GM23338 (cell line): ENCODE measurements around the gene STIL. TPM values are rescaled to one million over a fixed set of nuclear protein-coding genes. Genes with fewer than 3 reads are reported as not detected.

Experiments
- ATAC-seq: fragments of 200-7000 bp; cut with Tn5 transposase; 3 replicates; pipeline ENCODE4 v1.9.1; 2020
- DNase-seq: peaks from one replicate; pipeline ENCODE4 v3.0.0-alpha.2; 2015; ENCODE audit warnings: low spot score
- H2AFZ ChIP-seq: fragments of 200-600 bp; sonication (generic); 2 replicates; pipeline ENCODE4 v1.8.0; 2016; ENCODE audit warnings: antibody characterized with exemption, mild to moderate bottlenecking, moderate library complexity
- H3F3A ChIP-seq: fragments of 200-600 bp; sonication (generic); replicated peaks from 2 replicates; pipeline ENCODE4 v1.8.0; 2017; ENCODE audit warnings: antibody characterized with exemption, mixed run types, low read depth
- H3K27ac ChIP-seq: fragments of 200-600 bp; sonication (generic); 2 replicates; pipeline ENCODE4 v1.6.1; 2016; ENCODE audit warnings: low read depth
- H3K27me3 ChIP-seq: fragments of 200-600 bp; sonication (generic); 2 replicates; pipeline ENCODE4 v1.8.0; 2016; ENCODE audit warnings: mild to moderate bottlenecking, mixed run types, moderate library complexity; ENCODE audit not compliant: insufficient read depth
- H3K36me3 ChIP-seq: fragments of 200-600 bp; sonication (generic); 2 replicates; pipeline ENCODE4 v1.8.0; 2016; ENCODE audit warnings: mild to moderate bottlenecking; ENCODE audit not compliant: insufficient read depth
- H3K4me1 ChIP-seq: fragments of 200-600 bp; sonication (generic); 2 replicates; pipeline ENCODE4 v1.8.0; 2016; ENCODE audit warnings: mild to moderate bottlenecking, moderate library complexity; ENCODE audit not compliant: insufficient read depth
- H3K4me2 ChIP-seq: fragments of 200-600 bp; sonication (generic); 2 replicates; pipeline ENCODE4 v1.7.1; 2017; ENCODE audit warnings: mixed run types
- H3K4me3 ChIP-seq: fragments of 200-600 bp; sonication (generic); 2 replicates; pipeline ENCODE4 v1.6.1; 2016; ENCODE audit warnings: mixed run types
- H3K79me2 ChIP-seq: fragments of 200-600 bp; sonication (generic); replicated peaks from 2 replicates; pipeline ENCODE4 v1.8.0; 2017; ENCODE audit warnings: mild to moderate bottlenecking; ENCODE audit not compliant: insufficient read depth
- H3K9me2 ChIP-seq: fragments of 200-600 bp; sonication (generic); 2 replicates; pipeline ENCODE4 v1.8.0; 2017; ENCODE audit not compliant: insufficient read depth
- H4K20me1 ChIP-seq: fragments of 200-600 bp; sonication (generic); replicated peaks from 2 replicates; pipeline ENCODE4 v1.8.0; 2017; ENCODE audit warnings: mild to moderate bottlenecking; ENCODE audit not compliant: insufficient read depth
- H3K27ac Mint-ChIP-seq: 2 replicates; pipeline ENCODE4 v1.8.0; 2020; ENCODE audit warnings: inconsistent platforms, mild to moderate bottlenecking, moderate library complexity, mixed read lengths
- H3K27me3 Mint-ChIP-seq: 3 replicates; pipeline ENCODE4 v1.8.0; 2022; ENCODE audit warnings: low read depth, mild to moderate bottlenecking, moderate library complexity, mixed read lengths, inconsistent platforms; ENCODE audit not compliant: insufficient read depth, poor library complexity
- H3K36me3 Mint-ChIP-seq: 3 replicates; pipeline ENCODE4 v1.8.0; 2021; ENCODE audit warnings: low read depth, mild to moderate bottlenecking, inconsistent platforms, moderate library complexity, mixed read lengths
- H3K4me1 Mint-ChIP-seq: 3 replicates; pipeline ENCODE4 v1.8.0; 2020; ENCODE audit warnings: mild to moderate bottlenecking, inconsistent platforms, mixed read lengths
- H3K4me3 Mint-ChIP-seq: 3 replicates; pipeline ENCODE4 v1.8.0; 2021; ENCODE audit warnings: moderate library complexity, mild to moderate bottlenecking, inconsistent platforms, mixed read lengths
- H3K9me3 Mint-ChIP-seq: 3 replicates; pipeline ENCODE4 v1.8.0; 2020; ENCODE audit warnings: moderate library complexity, mild to moderate bottlenecking, inconsistent platforms, mixed read lengths
- EZH2 ChIP-seq: fragments of 200-600 bp; sonication (generic); IDR thresholded peaks from one replicate; pipeline ENCODE4 v1.8.0; 2017; ENCODE audit warnings: antibody characterized with exemption, mild to moderate bottlenecking, low read depth; ENCODE audit not compliant: unreplicated experiment
- JUNB ChIP-seq: IDR thresholded peaks from one replicate; pipeline ENCODE4 v1.6.1; 2016; ENCODE audit warnings: antibody characterized with exemption; ENCODE audit not compliant: unreplicated experiment
- NANOG ChIP-seq: IDR thresholded peaks from 2 replicates; pipeline ENCODE4 v1.6.1; 2016; ENCODE audit warnings: antibody characterized with exemption, borderline replicate concordance
- POLR2AphosphoS5 ChIP-seq: IDR thresholded peaks from 2 replicates; pipeline ENCODE4 v1.6.1; 2016; ENCODE audit warnings: antibody characterized with exemption, low read depth
- REST ChIP-seq: IDR thresholded peaks from one replicate; pipeline ENCODE4 v1.6.1; 2018; ENCODE audit warnings: antibody characterized with exemption; ENCODE audit not compliant: unreplicated experiment
- STAT1 ChIP-seq: IDR thresholded peaks from one replicate; pipeline ENCODE4 v1.6.1; 2016; ENCODE audit warnings: antibody characterized with exemption; ENCODE audit not compliant: unreplicated experiment
- polyA plus RNA-seq: library from polyadenylated mRNA; unstranded; fragments of >200 nt; fragmentation: Nextera tagmentation; extraction: Ambion mirVana; gene quantifications from 2 replicates; pipeline ENCODE4 v1.2.1, GENCODE V29; 2016
- total RNA-seq: library from RNA; depleted of rRNA; stranded (reverse); fragments of >200 nt; shearing (Covaris generic); gene quantifications from 2 replicates; pipeline ENCODE4 v1.2.3, GENCODE V29; 2014
- TF ChIP-seq, protein P1 (sequence below): fragments of 250-450 bp; sonication (Bioruptor Pico); IDR thresholded peaks from 2 replicates; pipeline ENCODE4 v1.5.0; 2020; ENCODE audit warnings: mild to moderate bottlenecking, moderate library complexity
- TF ChIP-seq, protein P2 (sequence below): IDR thresholded peaks from 2 replicates; pipeline ENCODE4 v1.6.1; 2016; ENCODE audit warnings: antibody characterized with exemption
- TF ChIP-seq, protein P3 (sequence below), 2 experiments: fragments of 200-600 bp in 1 of 2; sonication (generic) in 1 of 2; conservative IDR thresholded peaks; 2 replicates each; pipeline versions ENCODE4 v1.5.1 to v1.6.1; 2016 to 2017; ENCODE audit warnings: antibody characterized with exemption in 2 of 2, low read depth in 2 of 2, mild to moderate bottlenecking in 2 of 2, moderate library complexity in 1 of 2

Gene STIL
- total and polyA plus RNA-seq, 2 experiments from 2014 or later: 15.6 to 38.2 TPM

DNA sequence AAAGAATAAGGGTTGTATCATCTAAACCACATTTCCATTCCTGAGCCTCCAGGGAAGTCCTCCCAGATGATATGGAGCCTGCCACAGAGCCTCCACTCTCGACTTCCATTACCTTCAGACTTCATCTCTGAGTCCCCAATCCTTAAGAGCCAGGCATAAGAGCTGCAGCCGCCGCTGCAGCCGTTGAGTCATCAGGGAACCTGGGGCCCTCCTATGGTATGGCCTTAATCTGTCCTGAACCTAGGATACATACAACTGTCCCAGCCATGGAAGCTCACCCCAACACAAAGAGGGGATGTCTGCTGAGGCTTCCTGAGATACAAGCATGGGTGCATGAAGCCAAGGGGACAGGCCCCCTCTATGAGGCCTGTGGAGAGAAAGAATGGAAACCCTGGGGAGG is 98.2 kb downstream of the STIL start:
- no peak for DNase-seq
- H3K9me2 ChIP-seq: no peaks in the 10 kb centered on the region
- no peaks in the 10 kb centered on the region for H3F3A ChIP-seq
- Mint-ChIP-seq H3K27me3 (peaks cover 10% of the 10 kb centered on the region), H3K4me1 (peaks cover 5% of the 10 kb centered on the region; the same call in 2 of the 3 replicates), H3K36me3 (no peaks in the 10 kb centered on the region; the same call in 2 of the 3 replicates), H3K9me3 (peaks cover 2% of the 10 kb centered on the region; the same call in 2 of the 3 replicates), H3K4me3 (no peak overlapping the region), H3K27ac (no peak overlapping the region)
- H3K4me2 ChIP-seq: no peak overlapping the region
- H3K27me3 ChIP-seq: peaks cover 55% of the 10 kb centered on the region
- H3K4me3 ChIP-seq: no peak overlapping the region
- peaks cover 6% of the 10 kb centered on the region; the same call in 1 of the 2 replicates for H3K4me1 ChIP-seq
- no peaks in the 10 kb centered on the region for H4K20me1 ChIP-seq
- ATAC-seq: no peak
- TF ChIP-seq POLR2AphosphoS5 (no peak), EZH2 (no peak), NANOG (no peak), JUNB (no peak)
- TF ChIP-seq, protein P1, sequence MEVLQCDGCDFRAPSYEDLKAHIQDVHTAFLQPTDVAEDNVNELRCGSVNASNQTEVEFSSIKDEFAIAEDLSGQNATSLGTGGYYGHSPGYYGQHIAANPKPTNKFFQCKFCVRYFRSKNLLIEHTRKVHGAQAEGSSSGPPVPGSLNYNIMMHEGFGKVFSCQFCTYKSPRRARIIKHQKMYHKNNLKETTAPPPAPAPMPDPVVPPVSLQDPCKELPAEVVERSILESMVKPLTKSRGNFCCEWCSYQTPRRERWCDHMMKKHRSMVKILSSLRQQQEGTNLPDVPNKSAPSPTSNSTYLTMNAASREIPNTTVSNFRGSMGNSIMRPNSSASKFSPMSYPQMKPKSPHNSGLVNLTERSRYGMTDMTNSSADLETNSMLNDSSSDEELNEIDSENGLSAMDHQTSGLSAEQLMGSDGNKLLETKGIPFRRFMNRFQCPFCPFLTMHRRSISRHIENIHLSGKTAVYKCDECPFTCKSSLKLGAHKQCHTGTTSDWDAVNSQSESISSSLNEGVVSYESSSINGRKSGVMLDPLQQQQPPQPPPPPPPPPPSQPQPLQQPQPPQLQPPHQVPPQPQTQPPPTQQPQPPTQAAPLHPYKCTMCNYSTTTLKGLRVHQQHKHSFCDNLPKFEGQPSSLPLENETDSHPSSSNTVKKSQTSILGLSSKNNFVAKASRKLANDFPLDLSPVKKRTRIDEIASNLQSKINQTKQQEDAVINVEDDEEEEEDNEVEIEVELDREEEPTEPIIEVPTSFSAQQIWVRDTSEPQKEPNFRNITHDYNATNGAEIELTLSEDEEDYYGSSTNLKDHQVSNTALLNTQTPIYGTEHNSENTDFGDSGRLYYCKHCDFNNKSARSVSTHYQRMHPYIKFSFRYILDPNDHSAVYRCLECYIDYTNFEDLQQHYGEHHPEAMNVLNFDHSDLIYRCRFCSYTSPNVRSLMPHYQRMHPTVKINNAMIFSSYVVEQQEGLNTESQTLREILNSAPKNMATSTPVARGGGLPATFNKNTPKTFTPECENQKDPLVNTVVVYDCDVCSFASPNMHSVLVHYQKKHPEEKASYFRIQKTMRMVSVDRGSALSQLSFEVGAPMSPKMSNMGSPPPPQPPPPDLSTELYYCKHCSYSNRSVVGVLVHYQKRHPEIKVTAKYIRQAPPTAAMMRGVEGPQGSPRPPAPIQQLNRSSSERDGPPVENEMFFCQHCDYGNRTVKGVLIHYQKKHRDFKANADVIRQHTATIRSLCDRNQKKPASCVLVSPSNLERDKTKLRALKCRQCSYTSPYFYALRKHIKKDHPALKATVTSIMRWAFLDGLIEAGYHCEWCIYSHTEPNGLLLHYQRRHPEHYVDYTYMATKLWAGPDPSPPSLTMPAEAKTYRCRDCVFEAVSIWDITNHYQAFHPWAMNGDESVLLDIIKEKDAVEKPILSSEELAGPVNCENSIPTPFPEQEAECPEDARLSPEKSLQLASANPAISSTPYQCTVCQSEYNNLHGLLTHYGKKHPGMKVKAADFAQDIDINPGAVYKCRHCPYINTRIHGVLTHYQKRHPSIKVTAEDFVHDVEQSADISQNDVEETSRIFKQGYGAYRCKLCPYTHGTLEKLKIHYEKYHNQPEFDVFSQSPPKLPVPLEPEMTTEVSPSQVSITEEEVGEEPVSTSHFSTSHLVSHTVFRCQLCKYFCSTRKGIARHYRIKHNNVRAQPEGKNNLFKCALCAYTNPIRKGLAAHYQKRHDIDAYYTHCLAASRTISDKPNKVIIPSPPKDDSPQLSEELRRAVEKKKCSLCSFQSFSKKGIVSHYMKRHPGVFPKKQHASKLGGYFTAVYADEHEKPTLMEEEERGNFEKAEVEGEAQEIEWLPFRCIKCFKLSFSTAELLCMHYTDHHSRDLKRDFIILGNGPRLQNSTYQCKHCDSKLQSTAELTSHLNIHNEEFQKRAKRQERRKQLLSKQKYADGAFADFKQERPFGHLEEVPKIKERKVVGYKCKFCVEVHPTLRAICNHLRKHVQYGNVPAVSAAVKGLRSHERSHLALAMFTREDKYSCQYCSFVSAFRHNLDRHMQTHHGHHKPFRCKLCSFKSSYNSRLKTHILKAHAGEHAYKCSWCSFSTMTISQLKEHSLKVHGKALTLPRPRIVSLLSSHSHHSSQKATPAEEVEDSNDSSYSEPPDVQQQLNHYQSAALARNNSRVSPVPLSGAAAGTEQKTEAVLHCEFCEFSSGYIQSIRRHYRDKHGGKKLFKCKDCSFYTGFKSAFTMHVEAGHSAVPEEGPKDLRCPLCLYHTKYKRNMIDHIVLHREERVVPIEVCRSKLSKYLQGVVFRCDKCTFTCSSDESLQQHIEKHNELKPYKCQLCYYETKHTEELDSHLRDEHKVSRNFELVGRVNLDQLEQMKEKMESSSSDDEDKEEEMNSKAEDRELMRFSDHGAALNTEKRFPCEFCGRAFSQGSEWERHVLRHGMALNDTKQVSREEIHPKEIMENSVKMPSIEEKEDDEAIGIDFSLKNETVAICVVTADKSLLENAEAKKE (CRISPR knock-in tag): no peak
- no peaks in the 10 kb centered on the region for H3K36me3 ChIP-seq
- H2AFZ ChIP-seq: no peak overlapping the region
- no peak overlapping the region for H3K27ac ChIP-seq
- no peaks in the 10 kb centered on the region for H3K79me2 ChIP-seq

DNA sequence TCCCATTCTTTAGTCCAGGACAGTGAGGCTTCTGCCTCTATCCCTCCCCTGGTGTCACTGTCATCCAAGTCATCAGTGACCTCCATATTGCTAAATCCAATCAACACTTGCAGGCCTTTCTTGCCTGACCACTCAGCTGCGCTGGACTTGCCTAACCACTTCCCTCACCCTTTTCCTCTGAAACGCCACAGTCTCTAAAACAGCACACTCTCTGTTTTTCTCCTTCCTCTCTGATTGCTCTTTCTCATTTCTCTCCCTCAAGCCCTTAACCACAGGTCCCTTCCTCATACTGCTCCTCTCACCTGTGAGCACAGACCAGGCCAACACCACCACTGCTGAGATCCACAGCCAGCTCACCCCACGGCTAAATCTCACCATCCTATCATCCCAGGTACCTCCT is 99.4 kb downstream of the STIL start:
- Mint-ChIP-seq H3K27me3 (peaks cover 10% of the 10 kb centered on the region), H3K4me3 (no peak overlapping the region), H3K9me3 (peaks cover 10% of the 10 kb centered on the region; the same call in 2 of the 3 replicates), H3K4me1 (peaks cover 11% of the 10 kb centered on the region; the same call in 2 of the 3 replicates), H3K36me3 (peaks cover 6% of the 10 kb centered on the region), H3K27ac (no peak overlapping the region)
- Histone ChIP-seq H3K4me3 (no peak overlapping the region), H2AFZ (no peak overlapping the region), H3K36me3 (no peaks in the 10 kb centered on the region), H3F3A (no peaks in the 10 kb centered on the region), H3K4me1 (peaks cover 6% of the 10 kb centered on the region; the same call in 1 of the 2 replicates), H3K9me2 (no peaks in the 10 kb centered on the region), H3K4me2 (no peak overlapping the region), H4K20me1 (no peaks in the 10 kb centered on the region), H3K27ac (no peak overlapping the region), H3K79me2 (no peaks in the 10 kb centered on the region), H3K27me3 (peaks cover 57% of the 10 kb centered on the region)
- DNase-seq: no peak
- no peak for ATAC-seq
- no peak for TF ChIP-seq REST
- TF ChIP-seq POLR2AphosphoS5: no peak
- no peak for TF ChIP-seq NANOG
- TF ChIP-seq, protein P2, sequence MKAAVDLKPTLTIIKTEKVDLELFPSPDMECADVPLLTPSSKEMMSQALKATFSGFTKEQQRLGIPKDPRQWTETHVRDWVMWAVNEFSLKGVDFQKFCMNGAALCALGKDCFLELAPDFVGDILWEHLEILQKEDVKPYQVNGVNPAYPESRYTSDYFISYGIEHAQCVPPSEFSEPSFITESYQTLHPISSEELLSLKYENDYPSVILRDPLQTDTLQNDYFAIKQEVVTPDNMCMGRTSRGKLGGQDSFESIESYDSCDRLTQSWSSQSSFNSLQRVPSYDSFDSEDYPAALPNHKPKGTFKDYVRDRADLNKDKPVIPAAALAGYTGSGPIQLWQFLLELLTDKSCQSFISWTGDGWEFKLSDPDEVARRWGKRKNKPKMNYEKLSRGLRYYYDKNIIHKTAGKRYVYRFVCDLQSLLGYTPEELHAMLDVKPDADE: no peak
- TF ChIP-seq STAT1: no peak
- TF ChIP-seq, protein P3, sequence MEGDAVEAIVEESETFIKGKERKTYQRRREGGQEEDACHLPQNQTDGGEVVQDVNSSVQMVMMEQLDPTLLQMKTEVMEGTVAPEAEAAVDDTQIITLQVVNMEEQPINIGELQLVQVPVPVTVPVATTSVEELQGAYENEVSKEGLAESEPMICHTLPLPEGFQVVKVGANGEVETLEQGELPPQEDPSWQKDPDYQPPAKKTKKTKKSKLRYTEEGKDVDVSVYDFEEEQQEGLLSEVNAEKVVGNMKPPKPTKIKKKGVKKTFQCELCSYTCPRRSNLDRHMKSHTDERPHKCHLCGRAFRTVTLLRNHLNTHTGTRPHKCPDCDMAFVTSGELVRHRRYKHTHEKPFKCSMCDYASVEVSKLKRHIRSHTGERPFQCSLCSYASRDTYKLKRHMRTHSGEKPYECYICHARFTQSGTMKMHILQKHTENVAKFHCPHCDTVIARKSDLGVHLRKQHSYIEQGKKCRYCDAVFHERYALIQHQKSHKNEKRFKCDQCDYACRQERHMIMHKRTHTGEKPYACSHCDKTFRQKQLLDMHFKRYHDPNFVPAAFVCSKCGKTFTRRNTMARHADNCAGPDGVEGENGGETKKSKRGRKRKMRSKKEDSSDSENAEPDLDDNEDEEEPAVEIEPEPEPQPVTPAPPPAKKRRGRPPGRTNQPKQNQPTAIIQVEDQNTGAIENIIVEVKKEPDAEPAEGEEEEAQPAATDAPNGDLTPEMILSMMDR (conservative IDR thresholded peaks at IDR 0.05; ENCODE audit: low read depth in 2 of 2): no peak
